ENCODE measurements around the gene NEAT1.

DNA sequence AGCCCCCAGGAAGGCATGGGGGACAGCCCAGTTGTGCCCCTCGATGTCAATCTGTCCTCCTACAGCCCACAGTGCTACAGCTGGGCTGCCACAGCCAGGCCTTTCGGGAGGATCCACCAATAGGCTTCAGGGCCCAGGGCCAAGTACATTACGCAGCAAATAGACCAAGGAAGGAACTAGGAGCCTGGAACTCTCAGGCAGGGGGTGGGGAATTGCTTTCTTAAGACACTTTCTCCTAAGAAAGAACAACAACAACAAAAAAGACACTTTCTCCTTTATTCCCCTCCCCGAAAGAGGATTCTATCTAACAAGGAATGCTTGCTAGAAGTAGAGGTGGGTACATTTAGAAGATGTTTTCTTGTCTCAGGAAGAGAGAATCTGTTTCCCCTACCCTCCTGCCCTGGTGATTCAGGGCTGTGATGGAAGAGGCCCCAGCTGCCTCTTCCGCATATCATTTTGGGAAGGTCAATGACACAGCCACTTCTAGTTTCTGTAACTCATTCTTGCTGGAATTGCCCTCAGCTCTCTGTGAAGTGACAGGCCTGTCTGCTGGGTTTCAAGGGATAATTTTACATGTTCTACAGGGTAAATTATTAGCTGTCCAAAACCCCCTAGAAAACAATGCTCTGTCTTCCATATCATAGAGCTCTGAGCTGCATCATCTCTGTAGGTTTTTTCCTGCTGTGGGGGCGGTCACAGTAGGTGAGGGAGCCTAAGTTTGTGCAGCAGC, 70.2 kb downstream of the NEAT1 start:
- TF ChIP-seq, protein P1, sequence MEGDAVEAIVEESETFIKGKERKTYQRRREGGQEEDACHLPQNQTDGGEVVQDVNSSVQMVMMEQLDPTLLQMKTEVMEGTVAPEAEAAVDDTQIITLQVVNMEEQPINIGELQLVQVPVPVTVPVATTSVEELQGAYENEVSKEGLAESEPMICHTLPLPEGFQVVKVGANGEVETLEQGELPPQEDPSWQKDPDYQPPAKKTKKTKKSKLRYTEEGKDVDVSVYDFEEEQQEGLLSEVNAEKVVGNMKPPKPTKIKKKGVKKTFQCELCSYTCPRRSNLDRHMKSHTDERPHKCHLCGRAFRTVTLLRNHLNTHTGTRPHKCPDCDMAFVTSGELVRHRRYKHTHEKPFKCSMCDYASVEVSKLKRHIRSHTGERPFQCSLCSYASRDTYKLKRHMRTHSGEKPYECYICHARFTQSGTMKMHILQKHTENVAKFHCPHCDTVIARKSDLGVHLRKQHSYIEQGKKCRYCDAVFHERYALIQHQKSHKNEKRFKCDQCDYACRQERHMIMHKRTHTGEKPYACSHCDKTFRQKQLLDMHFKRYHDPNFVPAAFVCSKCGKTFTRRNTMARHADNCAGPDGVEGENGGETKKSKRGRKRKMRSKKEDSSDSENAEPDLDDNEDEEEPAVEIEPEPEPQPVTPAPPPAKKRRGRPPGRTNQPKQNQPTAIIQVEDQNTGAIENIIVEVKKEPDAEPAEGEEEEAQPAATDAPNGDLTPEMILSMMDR (conservative IDR thresholded peaks at IDR 0.05): no peak
- no peak for TF ChIP-seq EZH2 (IDR thresholded peaks at IDR 0.05; ENCODE audit: low read depth)
